Left renal pelvis (tissue), 4 donors: ENCODE results near the gene ZNF627. TPM values are rescaled to one million over a fixed set of nuclear protein-coding genes. Genes with fewer than 3 reads are reported as not detected.
A peak's percentile ranks its signal among the peaks of the same experiment; 100 is the strongest.
"Not testable (repeated sequence)": the region's sequence is repeated elsewhere in the genome, so short reads cannot be mapped to it uniquely, and the experiment has no call there.

Experiments used
- DNase-seq, 4 donors: peaks; one replicate each; pipeline ENCODE4 v3.0.0-alpha.2; 2013; ENCODE audit warnings: low read depth in 4 of 4, low spot score in 3 of 4
- polyA plus RNA-seq, 4 donors: library from polyadenylated mRNA; unstranded; fragments of 120-200 nt; gene quantifications; one replicate each; pipeline ENCODE4 v1.2.1, GENCODE V29; 2013; ENCODE audit not compliant: insufficient read length in 4 of 4

ZNF627 gene
- 10 to 100 TPM; 33.0 to 50.7 (median 42.9) TPM for polyA plus RNA-seq

GRCh38 chr19:11597202-11598102, at the start of gene ZNF627:
Gene ZNF627, plus strand, starts transcription at chr19:11597483. Its CDS starts 145 bp downstream, at chr19:11597628.
- DNase-seq: peak; percentile 94 to 99 (median 98)

DNA sequence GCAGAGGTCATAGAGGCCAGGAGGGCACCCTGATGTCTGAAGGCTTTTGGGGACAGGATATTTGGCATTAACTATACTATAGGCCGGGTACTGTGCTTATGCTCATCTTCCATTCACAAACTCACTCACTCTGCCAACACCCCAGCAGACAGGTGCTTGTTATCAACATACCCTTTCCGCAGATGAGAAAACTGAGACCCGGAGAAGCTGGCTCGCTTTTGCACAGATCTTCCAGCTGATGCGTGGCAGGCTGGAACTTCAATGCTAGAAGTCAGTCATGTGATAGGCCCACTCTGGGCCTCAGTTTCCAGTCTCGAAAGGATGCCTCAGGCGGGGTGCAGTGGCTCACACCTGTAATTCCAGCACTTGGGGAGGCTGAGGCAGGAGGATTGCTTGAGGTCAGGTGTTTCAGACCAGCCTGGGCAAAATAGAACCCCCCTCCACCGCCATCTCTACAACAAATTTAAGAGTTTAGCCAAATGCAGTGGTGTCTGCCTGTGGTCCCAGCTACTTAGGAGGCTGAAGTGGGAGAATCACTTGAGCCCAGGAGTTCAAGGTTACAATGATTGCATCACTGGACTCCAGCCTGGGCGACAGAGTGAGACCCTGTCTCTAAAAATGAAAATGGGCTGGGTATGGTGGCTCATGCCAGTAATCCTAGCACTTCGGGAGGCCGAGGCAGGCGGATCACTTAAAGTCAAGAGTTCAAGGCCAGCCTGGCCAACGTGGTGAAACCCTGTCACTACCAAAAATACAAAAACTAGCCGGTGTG, 49.2 kb upstream of the ZNF627 start:
- no peak for DNase-seq

- DNase-seq: no peak
Observed at GRCh38 chr19:11549386-11549953, 47.8 kb upstream of the ZNF627 start.

DNA sequence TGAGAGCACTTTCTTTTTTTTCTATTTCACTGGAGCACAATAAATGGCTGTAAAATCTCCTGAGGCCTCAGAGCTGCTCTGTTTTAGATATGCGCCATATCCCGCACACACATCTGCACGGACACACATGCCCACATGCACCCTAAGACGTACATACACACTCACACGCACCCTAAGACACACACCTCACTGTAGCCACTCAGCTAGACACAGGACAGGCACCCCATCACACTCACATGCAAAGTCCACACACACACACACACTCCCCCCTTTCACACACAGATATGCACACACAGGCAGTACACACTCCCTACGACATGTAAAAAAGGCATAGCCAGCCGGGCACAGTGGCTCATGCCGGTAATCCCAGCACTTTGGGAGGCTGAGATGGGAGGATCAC, 47.0 kb upstream of the ZNF627 start:
- DNase-seq: no peak

DNA sequence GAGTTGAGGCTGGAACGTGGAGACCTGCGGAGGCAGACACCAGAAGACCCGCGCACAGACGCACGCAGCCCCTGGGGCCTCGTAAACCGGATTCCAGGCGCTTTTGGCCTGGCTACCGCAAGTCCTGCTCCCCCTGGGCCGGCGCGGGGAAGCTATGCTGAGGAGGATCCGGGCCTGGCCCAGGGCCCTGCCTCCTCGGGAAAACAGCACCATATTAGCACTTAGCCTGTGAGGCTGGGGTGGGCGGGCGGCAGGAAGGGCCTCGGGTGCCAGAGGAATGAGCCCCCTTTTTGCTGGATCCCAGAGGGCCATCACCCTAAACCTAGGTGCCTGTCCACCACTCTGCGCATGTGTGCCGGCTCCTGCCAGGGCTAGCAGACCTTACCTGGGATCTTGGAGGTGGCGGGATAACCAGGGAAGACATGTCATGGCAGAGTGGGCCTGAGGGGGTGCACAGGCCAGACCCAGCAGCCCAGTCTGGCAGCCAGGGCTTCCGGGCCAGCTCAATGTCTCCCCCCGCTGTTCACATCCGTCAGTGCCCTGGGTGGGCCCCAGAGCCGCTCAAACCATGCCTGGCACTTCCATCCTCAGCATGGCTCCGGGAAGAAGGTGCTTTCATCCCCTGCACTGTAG, 45.6 kb upstream of the ZNF627 start:
- no peak for DNase-seq

DNA sequence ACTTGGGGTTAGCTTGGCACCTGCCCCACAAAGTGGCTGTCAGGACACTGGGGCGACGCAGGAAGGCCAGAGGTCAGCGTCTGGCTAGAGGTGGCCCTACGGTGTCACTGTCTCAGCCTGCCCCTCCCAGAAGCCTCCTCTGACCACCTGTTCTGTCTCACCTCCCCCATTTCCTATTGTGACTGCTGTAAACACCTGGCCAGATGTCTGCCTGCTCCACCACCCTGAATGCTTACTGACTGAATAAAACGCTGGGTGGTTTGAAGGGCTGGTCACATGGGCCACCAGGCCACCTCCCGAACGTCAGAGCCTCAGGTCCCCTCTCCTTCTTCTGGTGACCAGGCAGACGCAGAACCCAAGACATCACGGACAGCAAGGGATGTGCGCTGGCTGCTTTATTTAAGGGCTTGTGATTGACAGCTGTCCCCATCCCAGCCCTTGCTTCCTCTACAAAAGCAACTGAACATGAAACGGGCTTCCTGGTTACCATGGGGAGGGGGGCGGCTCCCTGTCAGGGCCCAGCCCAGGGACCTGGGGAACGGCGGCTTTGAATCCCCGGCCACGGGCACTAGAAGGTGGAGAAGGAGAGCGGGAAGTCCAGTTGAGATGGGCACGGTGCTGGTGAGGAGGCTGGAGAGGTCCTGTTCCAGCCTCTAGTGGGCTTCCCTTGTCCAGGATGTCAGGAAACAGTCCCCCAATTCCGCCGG, 44.5 kb upstream of the ZNF627 start:
- no peak for DNase-seq

GRCh38 chr19:11554160-11554559, 43.1 kb upstream of the ZNF627 start:
- no peak for DNase-seq

DNA sequence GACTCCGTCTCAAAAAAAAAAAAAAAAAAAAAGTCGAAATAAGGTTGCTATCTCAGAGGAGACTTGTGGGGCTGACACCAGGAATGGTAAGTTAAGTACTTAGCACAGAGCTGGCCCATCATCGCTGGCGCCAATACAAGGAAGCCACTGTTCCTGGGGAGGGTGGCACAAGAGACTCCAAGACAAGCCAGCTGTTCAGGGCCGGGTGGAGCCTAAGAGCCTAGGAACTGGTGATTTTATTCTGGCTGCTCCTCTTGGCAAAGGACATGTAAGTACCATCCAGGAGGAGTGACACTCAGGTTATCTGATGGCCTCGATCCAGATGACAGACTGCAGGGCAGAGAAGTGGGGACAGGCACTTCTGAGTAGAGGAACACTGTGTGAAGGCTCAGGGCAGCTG, 42.0 kb upstream of the ZNF627 start:
- DNase-seq: no peak

DNA sequence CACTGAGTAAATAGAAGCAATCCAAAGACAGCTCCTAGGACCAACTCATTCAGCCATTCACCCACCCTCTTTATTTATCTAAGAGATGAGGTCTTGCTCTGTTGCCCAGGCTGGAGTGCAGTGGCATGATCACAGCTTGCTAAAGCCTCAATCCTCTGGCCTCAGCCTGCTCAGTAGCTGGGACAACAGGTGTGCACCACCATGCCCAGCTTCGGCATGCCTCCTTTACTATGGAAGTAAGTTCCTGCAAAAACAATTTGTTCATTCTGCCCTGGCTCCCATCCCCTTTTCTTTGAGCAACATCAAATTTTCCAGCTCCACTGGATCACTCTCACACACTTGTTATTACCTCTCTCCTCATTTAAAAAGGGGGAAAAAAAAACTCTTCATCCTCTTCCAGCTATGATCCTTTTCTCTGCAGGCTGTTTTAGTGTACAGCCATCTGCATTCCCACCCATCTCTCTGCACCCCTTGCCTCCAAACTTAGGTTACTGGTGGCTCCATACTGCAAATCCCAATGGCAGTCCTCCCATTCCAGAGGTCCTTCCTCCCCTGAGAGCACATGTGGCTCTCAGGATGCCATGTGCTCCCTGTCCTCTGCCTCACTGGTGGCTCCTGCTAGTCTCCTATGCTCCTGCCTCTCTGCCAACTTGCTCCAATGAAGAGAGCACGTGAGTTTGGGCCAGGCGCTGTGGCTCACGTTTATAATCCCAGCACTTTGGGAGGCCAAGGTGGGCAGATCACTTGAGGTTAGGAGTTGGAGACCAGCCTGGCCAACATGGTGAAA, 40.5 kb upstream of the ZNF627 start:
- DNase-seq: no peak

DNA sequence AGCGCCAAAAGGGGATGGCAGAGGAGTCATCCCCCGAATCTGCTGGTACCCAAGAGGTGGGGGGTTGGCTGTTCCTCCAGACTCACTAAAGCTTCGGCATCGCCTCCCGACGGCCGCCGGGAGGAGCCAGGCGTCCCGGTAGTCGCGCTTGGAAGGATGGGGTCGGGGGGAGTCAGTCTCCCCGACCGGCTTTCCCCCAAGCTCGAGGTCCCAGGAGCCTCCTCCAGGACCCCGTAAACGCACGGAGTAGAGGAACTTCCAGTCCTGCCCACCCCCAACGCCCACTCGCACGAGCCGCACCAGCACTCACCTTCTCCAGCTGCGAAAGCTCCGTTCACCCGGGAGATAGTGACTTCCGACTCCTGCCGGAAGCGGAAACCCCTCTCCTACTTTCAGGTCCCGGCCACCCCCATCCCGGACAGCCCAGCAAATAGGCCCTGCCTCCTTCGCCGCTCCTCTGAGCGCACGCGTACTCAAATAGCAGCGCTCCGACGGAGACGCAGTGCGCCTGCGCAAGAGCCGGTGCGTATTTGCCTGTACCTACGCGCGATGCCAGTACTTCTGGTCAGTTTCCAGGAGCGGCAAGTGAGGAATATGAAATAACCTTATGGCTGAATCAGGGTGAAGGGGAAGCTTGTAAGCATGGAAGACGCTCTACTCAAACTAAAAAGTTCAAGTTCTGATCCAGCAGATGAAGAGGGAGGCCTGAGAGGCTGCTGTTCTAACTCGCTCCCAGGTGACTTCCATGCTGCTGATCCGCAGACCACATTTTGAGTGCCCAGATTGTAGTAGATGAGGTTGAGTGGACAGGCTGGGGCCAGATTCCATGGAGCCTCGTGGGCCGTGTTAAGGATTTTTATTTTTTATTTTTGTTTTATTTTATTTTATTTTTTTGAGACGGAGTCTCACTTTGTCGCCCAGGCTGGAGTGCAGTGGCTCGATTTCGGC, 38.1 kb upstream of the ZNF627 start, which contains the start of gene ELOF1:
Gene ELOF1, minus strand, starts transcription at position 350 of the 948 bp plus-strand sequence. CDS start 4,883 bp downstream, outside the sequence.
- peak; percentile 94 to 96 (median 96) for DNase-seq

DNA sequence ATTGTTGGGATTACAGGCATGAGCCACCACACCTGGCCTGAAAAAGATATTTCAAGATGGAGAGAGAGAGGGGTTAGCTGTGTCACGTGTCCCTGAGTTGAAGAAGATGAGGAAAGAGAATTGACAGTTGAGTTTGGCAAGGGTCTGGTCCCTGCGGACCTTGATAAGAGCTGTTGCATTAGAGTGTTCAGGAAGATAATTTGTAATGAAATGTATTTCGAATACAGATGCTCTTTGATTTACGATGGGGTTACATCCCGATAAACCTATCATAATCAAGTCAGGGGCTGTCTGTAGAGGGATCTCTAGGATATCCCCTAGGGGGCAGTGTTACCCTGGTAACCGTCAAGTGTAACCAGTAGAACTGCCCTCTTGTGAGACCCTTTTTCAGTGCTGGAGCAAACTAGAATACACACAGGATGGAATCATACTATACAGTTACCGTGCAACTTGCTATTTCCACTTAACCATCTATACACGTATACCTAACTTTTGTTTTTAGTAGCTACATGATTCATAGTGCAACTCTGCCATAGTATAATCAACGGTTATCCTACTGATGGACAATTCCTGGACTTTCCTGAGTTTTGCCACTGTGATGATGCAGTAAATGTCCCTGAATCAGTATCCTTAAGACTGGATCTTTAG, 36.8 kb upstream of the ZNF627 start:
- peak in 3 of 4 donors; percentile 48 to 69 (median 68) for DNase-seq

DNA sequence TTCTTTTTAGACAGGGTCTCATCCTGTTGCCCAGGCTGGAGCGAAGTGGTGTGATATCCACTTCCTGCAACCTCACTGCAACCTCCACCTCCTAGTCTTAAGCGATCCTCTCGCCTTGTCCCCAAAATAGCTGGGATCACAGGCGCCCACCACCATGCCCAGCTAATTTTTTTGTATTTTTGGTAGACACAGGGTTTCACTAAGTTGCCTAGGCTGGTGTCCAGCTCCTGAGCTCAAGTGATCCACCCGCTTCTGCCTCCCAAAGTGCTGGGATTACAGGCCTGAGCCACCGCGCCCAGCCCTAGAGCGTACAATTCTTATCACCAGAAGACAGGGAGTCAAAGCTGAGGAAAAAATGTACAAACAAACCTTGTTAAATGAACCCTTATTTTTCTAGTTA, 33.8 kb upstream of the ZNF627 start:
- DNase-seq: no peak

DNA sequence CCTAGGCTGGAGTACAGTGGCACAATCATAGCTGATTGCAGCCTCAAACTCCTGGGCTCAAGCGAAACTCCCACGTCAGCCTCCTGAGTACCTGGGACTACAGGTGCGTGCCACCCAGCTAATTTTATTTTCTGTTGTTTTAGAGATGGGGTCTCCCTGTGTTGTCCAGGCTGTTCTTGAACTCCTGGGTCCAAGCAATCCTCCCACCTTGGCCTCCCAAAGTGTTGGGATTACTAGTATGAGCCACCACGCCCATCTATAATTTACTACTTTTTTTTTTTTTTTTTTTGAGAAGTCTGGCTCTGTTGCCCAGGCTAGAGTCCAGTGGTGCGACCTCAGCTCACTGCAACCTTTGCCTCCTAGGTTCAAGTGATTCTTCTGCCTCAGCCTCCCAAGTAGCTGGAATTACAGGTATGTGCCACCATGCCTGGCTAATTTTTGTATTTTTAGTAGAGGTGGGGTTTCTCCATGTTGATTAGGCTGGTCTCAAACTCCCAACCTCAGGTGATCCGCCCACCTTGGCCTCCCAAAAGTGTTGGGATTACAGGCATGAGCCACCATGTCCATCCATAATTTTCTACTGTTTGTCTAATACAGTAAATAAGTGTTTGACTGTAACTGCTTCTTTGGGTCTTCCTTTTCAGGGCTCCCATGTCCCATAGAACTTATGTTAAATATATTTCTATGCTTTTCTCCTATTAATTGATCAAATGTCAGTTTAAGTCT, 33.0 kb upstream of the ZNF627 start:
- not testable (repeated sequence) for DNase-seq

- DNase-seq: not testable (repeated sequence)
Observed at GRCh38 chr19:11565649-11565980, 31.7 kb upstream of the ZNF627 start.

DNA sequence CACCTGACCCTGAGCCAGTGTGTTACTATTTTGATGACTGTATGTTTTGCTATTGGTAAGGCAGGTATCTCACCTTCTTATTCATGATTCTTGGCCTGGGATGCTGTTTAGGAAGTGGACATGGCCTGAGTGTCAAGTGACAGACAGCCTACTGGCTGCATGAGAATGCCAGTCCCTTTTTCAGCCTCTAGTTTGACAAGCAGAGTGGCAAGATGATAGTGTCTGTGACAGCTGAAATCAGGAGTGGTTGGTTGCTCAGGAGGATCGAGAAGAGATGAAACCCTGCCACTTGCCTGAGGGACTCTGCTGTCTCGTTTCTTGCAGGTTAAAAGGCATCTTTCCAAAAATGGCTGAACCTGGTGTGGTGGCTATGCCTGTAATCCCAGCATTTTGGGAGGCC, 31.1 kb upstream of the ZNF627 start:
- no peak for DNase-seq

DNA sequence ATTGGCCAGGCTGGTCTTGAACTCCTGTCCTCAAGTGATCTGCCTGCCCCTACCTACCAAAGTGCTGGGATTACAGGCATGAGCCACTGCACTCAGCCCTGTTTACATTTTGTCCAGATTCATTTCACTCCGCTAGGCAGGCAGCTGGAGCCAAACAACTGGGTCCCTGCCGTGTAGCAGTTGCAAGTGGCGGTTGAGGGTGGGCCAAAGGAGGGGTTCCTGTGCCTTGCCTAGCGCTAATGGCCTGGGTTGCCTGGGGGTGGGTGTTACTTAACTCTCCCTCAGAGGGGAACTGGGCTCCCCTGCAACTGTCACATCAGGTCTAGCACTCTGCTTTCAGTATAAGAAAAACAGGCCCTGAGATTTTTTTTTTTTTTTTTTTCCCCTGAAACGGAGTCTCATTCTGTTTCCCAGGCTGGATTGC, 27.2 kb upstream of the ZNF627 start:
- DNase-seq: no peak

GRCh38 chr19:11573354-11573753, 23.9 kb upstream of the ZNF627 start:
- DNase-seq: not testable (repeated sequence)
